Measurements from ENCODE around the gene CCDC142. TPM values are rescaled to one million over a fixed set of nuclear protein-coding genes. Genes with fewer than 3 reads are reported as not detected.

Gene CCDC142
- total and polyA plus RNA-seq, 7 donors, result 1.4 to 8.7 (median 3.3) TPM

GRCh38 chr2:74525717-74526648, 43.2 kb upstream of the CCDC142 start, which contains the start of gene DQX1:
DQX1 (minus strand) TSS chr2:74526231; CDS start chr2:74525729, 502 bp downstream.
- DNase-seq, result no peak
- WGBS, 3 donors, result 85 to 89% (median 88%) methylated on average over 11 of the region's 11 CpGs
- intact Hi-C loops (cut with DNase I), result no loop called here

GRCh38 chr2:74524955-74525716, 42.3 kb upstream of the CCDC142 start:
- Histone ChIP-seq H3K4me3 (no peak overlapping the region), H3K4me1 (peaks cover 7% of the 10 kb centered on the region), H3K9me3 (no peaks in the 10 kb centered on the region), H3K27ac (no peak overlapping the region), H3K36me3 (ENCODE audit: insufficient read depth in 1 of 2, low read depth in 1 of 2) (peaks cover 8 to 31% of the 10 kb centered on the region in 2 donors), H3K27me3 (ENCODE audit: insufficient read depth in 3 of 3, low read length in 2 of 3) (peaks cover 0 to 6% (median 0%) of the 10 kb centered on the region in 3 donors)
- no peak for DNase-seq
- 89 to 90% (median 90%) methylated on average over 10 of the region's 10 CpGs for WGBS, 3 donors
- intact Hi-C loops (cut with DNase I), result no loop called here
- ATAC-seq, result no peak
- TF ChIP-seq CTCF (IDR thresholded peaks at IDR 0.05), result no peak

More at GRCh38 chr2:74525717-74526648, 43.2 kb upstream of the CCDC142 start, which contains the start of gene DQX1:
- Histone ChIP-seq H3K4me1 (peaks cover 12% of the 10 kb centered on the region), H3K27me3 (ENCODE audit: insufficient read depth in 3 of 3, low read length in 2 of 3) (no peaks in the 10 kb centered on the region), H3K36me3 (ENCODE audit: insufficient read depth in 1 of 2, low read depth in 1 of 2) (peaks cover 8 to 33% of the 10 kb centered on the region in 2 donors), H3K27ac (no peak within 1 kb of the TSS), H3K4me3 (no peak within 1 kb of the TSS), H3K9me3 (no peaks in the 10 kb centered on the region)
- no peak for ATAC-seq
- no peak for TF ChIP-seq CTCF (IDR thresholded peaks at IDR 0.05)

- Histone ChIP-seq H3K36me3 (ENCODE audit: insufficient read depth in 1 of 2, low read depth in 1 of 2) (peaks cover 8 to 31% of the 10 kb centered on the region in 2 donors), H3K27ac (no peak overlapping the region), H3K4me3 (no peak overlapping the region), H3K9me3 (no peaks in the 10 kb centered on the region), H3K4me1 (peaks cover 7% of the 10 kb centered on the region), H3K27me3 (ENCODE audit: insufficient read depth in 3 of 3, low read length in 2 of 3) (peaks cover 0 to 16% (median 4%) of the 10 kb centered on the region in 3 donors)
- ATAC-seq, result no peak
- 78 to 83% (median 83%) methylated on average over 9 of the region's 9 CpGs for WGBS, 3 donors
- intact Hi-C loops (cut with DNase I), result no loop called here
- DNase-seq, result no peak
- TF ChIP-seq CTCF (IDR thresholded peaks at IDR 0.05), result no peak
These were observed 41.2 kb upstream of the CCDC142 start for GRCh38 chr2:74524005-74524404.

GRCh38 chr2:74522516-74522915, 39.7 kb upstream of the CCDC142 start:
- Histone ChIP-seq H3K4me1 (no peaks in the 10 kb centered on the region), H3K9me3 (no peaks in the 10 kb centered on the region), H3K27ac (no peak overlapping the region), H3K36me3 (ENCODE audit: insufficient read depth in 1 of 2, low read depth in 1 of 2) (peaks cover 8 to 23% of the 10 kb centered on the region in 2 donors), H3K27me3 (ENCODE audit: insufficient read depth in 3 of 3, low read length in 2 of 3) (peaks cover 0 to 31% (median 6%) of the 10 kb centered on the region in 3 donors), H3K4me3 (no peak overlapping the region)
- WGBS, 3 donors, result 64 to 75% (median 72%) methylated on average over 3 of the region's 3 CpGs
- TF ChIP-seq CTCF (IDR thresholded peaks at IDR 0.05), result no peak
- ATAC-seq (no peak), DNase-seq (no peak)
- intact Hi-C loops (cut with DNase I), result no loop called here

All from psoas muscle (tissue), 8 donors.